Choroid plexus epithelial cell (primary cell): ENCODE results near the gene KIAA1755.
A peak's percentile ranks its signal among the peaks of the same experiment; 100 is the strongest.

Source experiments
- DNase-seq: peaks from one replicate; pipeline ENCODE4 v3.0.0-alpha.2; 2010; ENCODE audit warnings: low read depth
- H3K4me3 ChIP-seq: 2 replicates; pipeline ENCODE4 v1.5.1; 2011; ENCODE audit warnings: low read depth, mild to moderate bottlenecking, control low read depth, low read length, moderate library complexity
- CTCF ChIP-seq: conservative IDR thresholded peaks from 2 replicates; pipeline ENCODE4 v1.5.1; 2011; ENCODE audit warnings: low read depth, mild to moderate bottlenecking, control low read depth, inconsistent platforms, low read length, moderate library complexity

The KIAA1755 gene

DNA sequence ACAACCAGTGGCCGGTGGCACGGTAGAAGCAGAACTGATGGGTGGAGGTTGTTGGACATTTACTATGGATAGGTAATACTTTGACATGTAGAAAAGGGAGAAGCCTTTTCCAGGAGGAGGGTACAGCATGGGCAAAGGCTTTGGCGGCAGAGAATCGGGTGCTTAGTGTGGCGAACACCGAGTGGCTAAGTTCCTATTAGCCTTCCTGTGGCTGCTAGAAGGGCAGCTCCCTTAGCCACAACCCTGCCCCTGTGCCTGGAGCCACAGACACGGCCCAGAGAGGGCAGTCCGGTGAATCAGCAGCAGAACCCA, 57.6 kb downstream of the KIAA1755 start:
- no peak for DNase-seq
- H3K4me3 ChIP-seq, result no peak overlapping the region
- TF ChIP-seq CTCF, result no peak

DNA sequence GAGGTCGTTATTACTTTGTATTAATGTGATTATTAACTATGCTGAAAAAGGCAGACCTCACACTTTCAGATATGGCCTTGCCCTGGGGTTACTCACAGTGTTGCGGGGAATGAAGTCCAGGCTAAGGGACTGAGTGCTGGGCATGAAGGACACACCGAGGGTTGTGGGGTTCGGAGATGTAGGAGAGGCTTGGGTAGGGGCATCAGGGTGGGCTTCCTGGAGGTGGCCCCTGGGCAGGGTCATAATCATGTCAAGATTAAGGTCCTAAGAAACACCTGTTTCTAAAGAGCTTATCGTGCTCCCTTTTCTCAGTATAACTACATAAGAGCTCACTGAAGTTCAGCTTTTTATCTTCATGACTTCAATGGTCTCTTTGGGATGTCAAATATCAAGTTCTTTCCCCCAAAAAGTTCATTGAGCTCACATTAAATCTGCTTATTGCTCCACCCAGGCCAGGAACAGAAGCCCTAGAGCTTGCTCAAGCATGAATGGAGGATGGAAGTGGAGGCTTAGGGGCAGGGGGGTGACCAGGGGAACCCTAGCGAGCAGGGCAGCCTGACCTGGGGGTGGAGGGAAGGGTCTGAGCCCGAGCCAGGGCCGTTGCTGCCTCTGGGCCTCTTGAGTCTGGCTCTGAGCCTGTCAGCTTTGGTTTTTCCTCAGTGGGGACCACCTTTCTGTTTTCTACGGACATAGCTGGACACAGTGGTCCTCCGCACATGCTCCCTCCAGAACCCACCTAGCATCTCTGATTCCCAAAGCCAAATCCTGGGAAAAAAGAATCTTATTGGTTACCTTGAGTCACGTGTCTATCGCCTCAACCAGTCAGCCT, 58.2 kb downstream of the KIAA1755 start:
- no peak for DNase-seq
- H3K4me3 ChIP-seq, result no peak overlapping the region
- no peak for TF ChIP-seq CTCF

- H3K4me3 ChIP-seq, result no peak overlapping the region
- peak; percentile 83 for DNase-seq
- no peak for TF ChIP-seq CTCF
These were observed 59.2 kb downstream of the KIAA1755 start for GRCh38 chr20:38201356-38201755.

DNA sequence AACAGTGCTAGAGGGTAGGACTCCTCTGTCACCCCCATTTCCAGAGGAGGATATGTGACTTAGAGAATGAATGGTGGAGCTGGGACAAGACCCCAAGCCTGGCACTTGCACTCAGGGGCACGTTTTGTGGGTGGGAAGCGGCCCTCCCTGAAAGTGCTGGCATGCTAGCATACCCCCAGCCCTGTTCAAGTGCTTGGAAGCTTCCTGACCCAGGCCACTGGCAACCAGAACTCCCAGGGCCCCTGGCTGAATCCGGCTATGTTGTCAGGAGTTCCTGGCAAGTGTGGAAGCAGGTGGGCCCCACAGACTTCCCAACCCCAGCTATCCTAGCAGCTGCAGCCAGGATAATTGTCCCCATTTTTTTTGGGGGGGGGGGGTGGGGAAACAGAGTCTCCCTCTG, 59.9 kb downstream of the KIAA1755 start:
- H3K4me3 ChIP-seq, result no peak overlapping the region
- no peak for TF ChIP-seq CTCF
- no peak for DNase-seq

GRCh38 chr20:38199501-38200390, 60.8 kb downstream of the KIAA1755 start:
- TF ChIP-seq CTCF, result no peak
- peak; percentile 67 for DNase-seq
- H3K4me3 ChIP-seq, result no peak overlapping the region

GRCh38 chr20:38198238-38198861, 62.2 kb downstream of the KIAA1755 start:
- TF ChIP-seq CTCF, result no peak
- no peak for DNase-seq

More at GRCh38 chr20:38198238-38198861, 62.2 kb downstream of the KIAA1755 start:
- no peak overlapping the region for H3K4me3 ChIP-seq
